Measurements from ENCODE around the gene MAU2.

DNA sequence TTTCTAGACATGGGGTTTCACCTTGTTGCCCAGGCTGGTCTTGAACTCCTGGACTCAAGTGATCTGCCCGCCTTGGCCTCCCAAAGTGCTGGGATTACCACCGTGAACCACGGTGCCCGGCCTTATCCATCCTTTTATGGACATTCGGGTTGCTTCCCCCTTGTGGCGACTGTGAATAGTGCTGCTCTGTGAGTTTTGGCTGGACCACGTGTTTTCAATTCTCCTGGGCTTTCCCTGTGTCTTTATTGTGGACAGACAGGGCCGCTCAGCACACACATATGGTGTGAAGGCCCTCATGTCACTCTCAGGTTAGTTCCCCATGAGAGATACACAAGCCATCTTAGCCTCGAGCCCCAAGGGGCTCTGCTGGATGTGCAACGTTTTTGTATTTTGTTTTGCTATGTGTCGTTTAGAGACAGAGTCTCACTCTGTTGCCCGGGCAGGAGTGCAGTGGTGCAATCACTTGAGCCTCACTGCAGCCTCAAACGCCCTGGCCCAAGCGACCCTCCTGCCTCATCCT, 40.5 kb downstream of the MAU2 start:
- TF ChIP-seq, protein P1, sequence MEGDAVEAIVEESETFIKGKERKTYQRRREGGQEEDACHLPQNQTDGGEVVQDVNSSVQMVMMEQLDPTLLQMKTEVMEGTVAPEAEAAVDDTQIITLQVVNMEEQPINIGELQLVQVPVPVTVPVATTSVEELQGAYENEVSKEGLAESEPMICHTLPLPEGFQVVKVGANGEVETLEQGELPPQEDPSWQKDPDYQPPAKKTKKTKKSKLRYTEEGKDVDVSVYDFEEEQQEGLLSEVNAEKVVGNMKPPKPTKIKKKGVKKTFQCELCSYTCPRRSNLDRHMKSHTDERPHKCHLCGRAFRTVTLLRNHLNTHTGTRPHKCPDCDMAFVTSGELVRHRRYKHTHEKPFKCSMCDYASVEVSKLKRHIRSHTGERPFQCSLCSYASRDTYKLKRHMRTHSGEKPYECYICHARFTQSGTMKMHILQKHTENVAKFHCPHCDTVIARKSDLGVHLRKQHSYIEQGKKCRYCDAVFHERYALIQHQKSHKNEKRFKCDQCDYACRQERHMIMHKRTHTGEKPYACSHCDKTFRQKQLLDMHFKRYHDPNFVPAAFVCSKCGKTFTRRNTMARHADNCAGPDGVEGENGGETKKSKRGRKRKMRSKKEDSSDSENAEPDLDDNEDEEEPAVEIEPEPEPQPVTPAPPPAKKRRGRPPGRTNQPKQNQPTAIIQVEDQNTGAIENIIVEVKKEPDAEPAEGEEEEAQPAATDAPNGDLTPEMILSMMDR (IDR thresholded peaks at IDR 0.05) = peak; percentile 62 to 78 (median 75)
- TF ChIP-seq POLR2A (IDR thresholded peaks at IDR 0.05) = no peak
